ENCODE results near the gene GNS. TPM values are rescaled to one million over a fixed set of nuclear protein-coding genes. Genes with fewer than 3 reads are reported as not detected.

The GNS gene
- 87.8 and 255 TPM in 2 replicates for total RNA-seq

GRCh38 chr12:64759035-64759894 lies at the start of gene GNS:
TSS of gene GNS (minus strand) at chr12:64759406. CDS start at chr12:64759276, 130 bp downstream.

Other genes starting within 250 kb of the GNS start
- gene RASSF3, start 148.9 kb downstream of the GNS start, total RNA-seq = 22.2 and 29.3 TPM in 2 replicates
- 0.19 and 0.85 TPM in 2 replicates for gene TBC1D30, start 65.2 kb upstream of the GNS start, total RNA-seq